ENCODE data around the gene CFAP251. TPM values are rescaled to one million over a fixed set of nuclear protein-coding genes. Genes with fewer than 3 reads are reported as not detected.
A peak's percentile ranks its signal among the peaks of the same experiment; 100 is the strongest.

The CFAP251 gene
- total and polyA plus RNA-seq, 3 donors from 2014 or later, result 29.0 to 56.1 (median 41.5) TPM

GRCh38 chr12:121990114-121990647 is 71.8 kb downstream of the CFAP251 start:
- Histone ChIP-seq H3K4me1 (no peaks in the 10 kb centered on the region), H3K27me3 (no peaks in the 10 kb centered on the region), H3K27ac (no peak overlapping the region), H3K9me3 (no peaks in the 10 kb centered on the region), H3K4me3 (no peak overlapping the region), H3K36me3 (ENCODE audit: low read depth, missing control alignments) (no peaks in the 10 kb centered on the region)
- no peak for TF ChIP-seq POLR2A (IDR thresholded peaks at IDR 0.05)
- TF ChIP-seq, protein P1, sequence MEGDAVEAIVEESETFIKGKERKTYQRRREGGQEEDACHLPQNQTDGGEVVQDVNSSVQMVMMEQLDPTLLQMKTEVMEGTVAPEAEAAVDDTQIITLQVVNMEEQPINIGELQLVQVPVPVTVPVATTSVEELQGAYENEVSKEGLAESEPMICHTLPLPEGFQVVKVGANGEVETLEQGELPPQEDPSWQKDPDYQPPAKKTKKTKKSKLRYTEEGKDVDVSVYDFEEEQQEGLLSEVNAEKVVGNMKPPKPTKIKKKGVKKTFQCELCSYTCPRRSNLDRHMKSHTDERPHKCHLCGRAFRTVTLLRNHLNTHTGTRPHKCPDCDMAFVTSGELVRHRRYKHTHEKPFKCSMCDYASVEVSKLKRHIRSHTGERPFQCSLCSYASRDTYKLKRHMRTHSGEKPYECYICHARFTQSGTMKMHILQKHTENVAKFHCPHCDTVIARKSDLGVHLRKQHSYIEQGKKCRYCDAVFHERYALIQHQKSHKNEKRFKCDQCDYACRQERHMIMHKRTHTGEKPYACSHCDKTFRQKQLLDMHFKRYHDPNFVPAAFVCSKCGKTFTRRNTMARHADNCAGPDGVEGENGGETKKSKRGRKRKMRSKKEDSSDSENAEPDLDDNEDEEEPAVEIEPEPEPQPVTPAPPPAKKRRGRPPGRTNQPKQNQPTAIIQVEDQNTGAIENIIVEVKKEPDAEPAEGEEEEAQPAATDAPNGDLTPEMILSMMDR (IDR thresholded peaks at IDR 0.05), result no peak
- intact Hi-C loops (cut with DNase I; ENCODE audit: low total_unique reads), result no loop called here
- 87 to 91% methylated on average over 3 to 6 of the region's 6 CpGs for WGBS, 2 donors
- no peak for DNase-seq

- intact Hi-C loops (cut with DNase I; ENCODE audit: low total_unique reads), result no loop called here
- DNase-seq, result no peak
- Histone ChIP-seq H3K27ac (no peak overlapping the region), H3K9me3 (no peaks in the 10 kb centered on the region), H3K36me3 (ENCODE audit: low read depth, missing control alignments) (no peaks in the 10 kb centered on the region), H3K27me3 (no peaks in the 10 kb centered on the region), H3K4me3 (no peak overlapping the region), H3K4me1 (no peaks in the 10 kb centered on the region)
- TF ChIP-seq POLR2A (IDR thresholded peaks at IDR 0.05), result no peak
- TF ChIP-seq, protein P1 (IDR thresholded peaks at IDR 0.05), result no peak
- WGBS, 2 donors, result 76 to 84% methylated on average over 9 to 10 of the region's 10 CpGs
Observed at GRCh38 chr12:121990692-121991603, 72.6 kb downstream of the CFAP251 start.

GRCh38 chr12:121992059-121992879 is 73.9 kb downstream of the CFAP251 start:
- WGBS, 2 donors, result 67 to 76% methylated on average over 21 of the region's 21 CpGs
- intact Hi-C loops (cut with DNase I; ENCODE audit: low total_unique reads), result no loop called here
- Histone ChIP-seq H3K36me3 (ENCODE audit: low read depth, missing control alignments) (no peaks in the 10 kb centered on the region), H3K4me1 (no peaks in the 10 kb centered on the region), H3K27ac (no peak overlapping the region), H3K27me3 (no peaks in the 10 kb centered on the region), H3K4me3 (no peak overlapping the region), H3K9me3 (no peaks in the 10 kb centered on the region)
- TF ChIP-seq, protein P1 (IDR thresholded peaks at IDR 0.05), result no peak
- TF ChIP-seq POLR2A (IDR thresholded peaks at IDR 0.05), result no peak
- DNase-seq, result no peak

DNA sequence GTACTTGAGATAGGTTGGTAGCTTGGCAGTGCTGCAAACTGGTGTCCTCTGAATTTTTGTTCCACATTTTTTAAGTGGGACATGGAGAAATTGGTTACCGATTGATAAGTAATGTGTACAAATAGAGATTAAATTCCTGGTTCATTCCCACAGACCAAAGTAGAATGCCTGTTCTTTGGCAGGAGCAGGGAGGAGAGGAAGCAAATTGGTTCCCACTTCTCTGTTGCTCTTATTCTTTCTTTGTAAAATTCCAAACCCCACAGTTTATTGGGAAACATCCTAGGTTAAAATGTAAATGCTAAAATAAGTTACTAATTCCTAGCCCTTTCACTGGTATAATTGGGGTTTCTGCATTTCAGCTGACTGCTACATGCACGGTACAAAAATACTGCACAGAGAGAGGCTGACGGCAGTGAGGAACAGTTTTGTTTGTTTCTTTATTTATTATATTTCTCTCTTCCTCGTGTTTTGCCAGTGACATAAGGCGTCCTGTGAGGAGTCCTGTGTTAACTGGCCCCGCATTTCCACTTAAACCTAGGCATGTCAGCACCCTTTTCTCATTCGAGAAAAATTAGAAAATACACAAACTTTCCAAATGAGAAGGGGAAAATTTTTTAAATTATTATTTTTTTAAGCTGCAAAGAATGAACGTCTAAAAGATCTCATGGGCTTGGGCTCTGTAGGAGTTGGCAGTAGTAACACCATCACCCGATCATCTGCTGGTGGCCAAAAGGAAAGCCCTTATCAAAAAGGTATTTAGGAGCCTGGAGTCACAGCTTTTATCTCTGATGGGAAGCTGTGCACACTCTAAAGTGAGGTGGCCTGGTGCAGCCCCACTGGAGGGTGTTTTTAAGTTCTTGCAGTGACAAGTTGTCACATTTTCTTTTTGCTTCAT is 77.9 kb downstream of the CFAP251 start:
- Histone ChIP-seq H3K4me1 (no peaks in the 10 kb centered on the region), H3K27me3 (no peaks in the 10 kb centered on the region), H3K9me3 (no peaks in the 10 kb centered on the region), H3K4me3 (no peak overlapping the region), H3K27ac (peak overlapping the region in 1 of 2 donors; percentile 23), H3K36me3 (ENCODE audit: low read depth, missing control alignments) (no peaks in the 10 kb centered on the region)
- DNase-seq, result no peak
- TF ChIP-seq POLR2A (IDR thresholded peaks at IDR 0.05), result no peak
- TF ChIP-seq, protein P1 (IDR thresholded peaks at IDR 0.05), result no peak
- intact Hi-C loops (cut with DNase I; ENCODE audit: low total_unique reads), result no loop called here
- 45 to 47% methylated on average over 9 of the region's 9 CpGs for WGBS, 2 donors
